SK-N-SH (cell line): ENCODE results near the gene MUS81. TPM values are rescaled to one million over a fixed set of nuclear protein-coding genes. Genes with fewer than 3 reads are reported as not detected.

Experiments used
- CTCF ChIA-PET: fragments of 300-600, 350-600 bp; formaldehyde crosslinking; extraction: SDS; loops from one replicate; lab custom pipeline; 2021; lab: Yijun Ruan, JAX
- POLR2A ChIA-PET: fragments of 350-600 bp; sonication (Branson Sonifier 250); formaldehyde crosslinking; extraction: SDS; loops from one replicate; lab custom pipeline; 2020; ENCODE audit warnings: antibody characterized with exemption, inconsistent platforms; lab: Yijun Ruan, JAX
- DNase-seq: peaks from one replicate; pipeline ENCODE4 v3.0.0; 2012
- H2AFZ ChIP-seq: fragments of 200-600 bp; sonication (generic); 2 replicates; pipeline ENCODE4 v1.8.1; 2016; ENCODE audit warnings: antibody characterized with exemption, mild to moderate bottlenecking, low read depth
- H3F3A ChIP-seq: fragments of 200-600 bp; sonication (generic); replicated peaks from 2 replicates; pipeline ENCODE3; 2016; ENCODE audit warnings: antibody characterized with exemption, mild to moderate bottlenecking; ENCODE audit not compliant: insufficient read depth
- H3K27ac ChIP-seq, 2 experiments: fragments of 200-500 bp in 1 of 2; fragments of 200-600 bp in 1 of 2; sonication (Bioruptor generic) in 1 of 2; sonication (generic), shearing (Covaris generic) in 1 of 2; 2 replicates each; pipeline versions ENCODE4 v1.5.1 to v1.6.1; 2014 to 2016; ENCODE audit warnings: low read depth in 2 of 2, inconsistent platforms in 1 of 2, low read length in 1 of 2, mild to moderate bottlenecking in 1 of 2, mixed read lengths in 1 of 2
- H3K27me3 ChIP-seq: fragments of 200-600 bp; sonication (generic), shearing (Covaris generic); 2 replicates; pipeline ENCODE4 v1.6.1; 2016; ENCODE audit warnings: mixed run types; ENCODE audit not compliant: insufficient read depth
- H3K36me3 ChIP-seq, 2 experiments: fragments of 200-500 bp in 1 of 2; fragments of 200-600 bp in 1 of 2; sonication (Bioruptor generic) in 1 of 2; sonication (generic) in 1 of 2; replicated peaks in 1 of 2; 2 replicates each; pipeline versions ENCODE3 to v1.5.1; 2014 to 2016; ENCODE audit warnings: low read length in 1 of 2, mild to moderate bottlenecking in 1 of 2; ENCODE audit not compliant: insufficient read depth in 2 of 2, control insufficient read depth in 1 of 2
- H3K4me1 ChIP-seq, 2 experiments: fragments of 200-500 bp in 1 of 2; fragments of 200-600 bp in 1 of 2; sonication (Bioruptor generic) in 1 of 2; sonication (generic), shearing (Covaris generic) in 1 of 2; 2 replicates each; pipeline versions ENCODE4 v1.5.1 to v1.6.1; 2014 to 2016; ENCODE audit warnings: low read depth in 1 of 2, low read length in 1 of 2, mixed run types in 1 of 2; ENCODE audit not compliant: insufficient read depth in 2 of 2, control insufficient read depth in 1 of 2
- H3K4me2 ChIP-seq: fragments of 200-600 bp; sonication (generic), shearing (Covaris generic); 2 replicates; pipeline ENCODE4 v1.6.1; 2017; ENCODE audit warnings: mixed run types
- H3K4me3 ChIP-seq, 2 experiments: fragments of 200-500 bp in 1 of 2; fragments of 200-600 bp in 1 of 2; sonication (Bioruptor generic) in 1 of 2; sonication (generic), shearing (Covaris generic) in 1 of 2; 2 replicates each; pipeline versions ENCODE4 v1.5.1 to v1.8.1; 2014 to 2016; ENCODE audit warnings: low read depth in 2 of 2, inconsistent platforms in 1 of 2, low read length in 1 of 2, mild to moderate bottlenecking in 1 of 2, mixed read lengths in 1 of 2, moderate library complexity in 1 of 2
- H3K79me2 ChIP-seq: fragments of 200-600 bp; sonication (generic); 2 replicates; pipeline ENCODE4 v1.8.1; 2017; ENCODE audit warnings: mild to moderate bottlenecking; ENCODE audit not compliant: insufficient read depth
- H3K9ac ChIP-seq: fragments of 200-600 bp; sonication (generic); 2 replicates; pipeline ENCODE4 v1.6.1; 2017; ENCODE audit warnings: mixed run types
- H3K9me2 ChIP-seq: fragments of 200-600 bp; sonication (generic); 2 replicates; pipeline ENCODE4 v1.6.1; 2017; ENCODE audit warnings: mixed run types
- H3K9me3 ChIP-seq: fragments of 200-600 bp; sonication (generic); 2 replicates; pipeline ENCODE4 v1.6.1; 2017; ENCODE audit warnings: mixed run types, mild to moderate bottlenecking, moderate library complexity
- H4K20me1 ChIP-seq: fragments of 200-600 bp; sonication (generic); 2 replicates; pipeline ENCODE4 v1.6.1; 2017; ENCODE audit warnings: mild to moderate bottlenecking, mixed run types; ENCODE audit not compliant: insufficient read depth
- FOXM1 ChIP-seq: IDR thresholded peaks from 2 replicates; pipeline ENCODE4 v1.4.0; 2012; ENCODE audit warnings: low read depth, mild to moderate bottlenecking
- IRF3 ChIP-seq: fragments of 150-350 bp; IDR thresholded peaks from 2 replicates; pipeline ENCODE4 v1.6.1; 2016; ENCODE audit warnings: mild to moderate bottlenecking, low read depth, low read length
- MAX ChIP-seq: IDR thresholded peaks from 2 replicates; pipeline ENCODE4 v1.4.0; 2012; ENCODE audit warnings: low read depth
- MEF2A ChIP-seq: IDR thresholded peaks from 2 replicates; pipeline ENCODE4 v1.4.0; 2012; ENCODE audit warnings: low read depth, borderline replicate concordance
- MXI1 ChIP-seq: IDR thresholded peaks from 2 replicates; pipeline ENCODE4 v1.6.1; 2012; ENCODE audit warnings: mild to moderate bottlenecking, low read depth, low read length, improper control_type of control experiment
- NFIC ChIP-seq: IDR thresholded peaks from 2 replicates; pipeline ENCODE4 v1.4.0; 2012; ENCODE audit warnings: borderline replicate concordance
- PBX3 ChIP-seq: IDR thresholded peaks from 2 replicates; pipeline ENCODE4; 2012
- POLR2AphosphoS5 ChIP-seq: IDR thresholded peaks from 2 replicates; pipeline ENCODE4 v1.6.1; 2012; ENCODE audit warnings: low read depth, low read length
- RFX5 ChIP-seq: IDR thresholded peaks from 2 replicates; pipeline ENCODE4 v1.6.1; 2012; ENCODE audit warnings: mild to moderate bottlenecking, improper control_type of control experiment, low read length
- SIN3A ChIP-seq: IDR thresholded peaks from 2 replicates; pipeline ENCODE4 v1.6.1; 2012; ENCODE audit warnings: low read depth, mild to moderate bottlenecking, low read length, moderate library complexity, borderline replicate concordance
- TAF1 ChIP-seq: IDR thresholded peaks from 2 replicates; pipeline ENCODE4 v1.6.1; 2012; ENCODE audit warnings: low read depth, mild to moderate bottlenecking, low read length, moderate library complexity, borderline replicate concordance
- USF2 ChIP-seq: fragments of 150-350 bp; IDR thresholded peaks from 2 replicates; pipeline ENCODE4 v1.6.1; 2017; ENCODE audit warnings: antibody characterized with exemption, low read length, low read depth, borderline replicate concordance
- YY1 ChIP-seq: IDR thresholded peaks from 2 replicates; pipeline ENCODE4 v1.4.0; 2012; ENCODE audit warnings: low read depth, mild to moderate bottlenecking
- WGBS: methylation state at CpG from one replicate; pipeline ENCODE4 v1.1.6; 2017; ENCODE audit warnings: low lambda C conversion rate; 5-methylcytosine and 5-hydroxymethylcytosine counted together
- polyA plus RNA-seq, 3 experiments: library from polyadenylated mRNA; depleted of rRNA; stranded (reverse); fragments of >200 nt; gene quantifications; 2 replicates each; pipeline ENCODE4 v1.2.3, GENCODE V29; 2012

MUS81 gene
- polyA plus RNA-seq, 1 of the 3 experiments (the other 2 are of a cell fraction), result 58.2 TPM

- Histone ChIP-seq H3K9me3 (no peaks in the 10 kb centered on the region), H2AFZ (no peak overlapping the region), H3K9ac (no peak overlapping the region), H4K20me1 (no peaks in the 10 kb centered on the region), H3K4me2 (no peak overlapping the region)
- WGBS, result 91% methylated on average over 16 of the region's 16 CpGs
- no peak for TF ChIP-seq MEF2A
- TF ChIP-seq YY1, result no peak
- no peak for TF ChIP-seq PBX3
- TF ChIP-seq POLR2AphosphoS5, result no peak
- TF ChIP-seq FOXM1, result no peak
- TF ChIP-seq USF2, result no peak
- TF ChIP-seq RFX5, result no peak
- no peak for TF ChIP-seq MAX
- TF ChIP-seq MXI1, result no peak
- no peak for TF ChIP-seq NFIC
- TF ChIP-seq TAF1, result no peak
- TF ChIP-seq, all 33 proteins: peak for 0
- no peak overlapping the region for H3K4me3 ChIP-seq
- H3K9me2 ChIP-seq, result no peaks in the 10 kb centered on the region
- ChIA-PET POLR2A (interaction anchor here (0.7 kb wide), 1 partner anchor 98 kb away, joined by 3 read pairs; no protein-coding TSS in a partner anchor), CTCF (interaction anchor here (0.6 to 13.8 kb wide), 5 partner anchors 25 to 285 kb away, joined by 3 to 111 read pairs (median 35); partner anchors contain the start of genes KAT5 and OVOL1)
- no peak for DNase-seq
- no peaks in the 10 kb centered on the region for H3K27me3 ChIP-seq
- H3F3A ChIP-seq, result no peaks in the 10 kb centered on the region
- no peaks in the 10 kb centered on the region for H3K36me3 ChIP-seq
- no peak overlapping the region for H3K27ac ChIP-seq
- no peaks in the 10 kb centered on the region for H3K79me2 ChIP-seq
- peaks cover 0 to 3% of the 10 kb centered on the region in 2 experiments; a peak in 1 of 4 replicates for H3K4me1 ChIP-seq
These were observed 45.2 kb upstream of the MUS81 start for GRCh38 chr11:65814986-65815565.

- Histone ChIP-seq H2AFZ (no peak overlapping the region), H3K4me2 (peak overlapping the region; percentile 76; the same call in 1 of the 2 replicates), H3K4me3 (no peak overlapping the region), H3K9ac (no peak overlapping the region), H3K4me1 (peaks cover 0 to 3% of the 10 kb centered on the region in 2 experiments; a peak in 1 of 4 replicates), H3K9me2 (no peaks in the 10 kb centered on the region), H3K27me3 (no peaks in the 10 kb centered on the region), H3K36me3 (no peaks in the 10 kb centered on the region), H4K20me1 (no peaks in the 10 kb centered on the region), H3F3A (no peaks in the 10 kb centered on the region), H3K9me3 (no peaks in the 10 kb centered on the region), H3K79me2 (no peaks in the 10 kb centered on the region), H3K27ac (no peak overlapping the region)
- CTCF ChIA-PET, result interaction anchor here (0.7 to 13.8 kb wide), 23 partner anchors 12 to 406 kb away, joined by 3 to 111 read pairs (median 10); partner anchors contain the start of genes AP5B1, CCDC85B, KAT5 and OVOL1
- 95% methylated on average over 2 of the region's 3 CpGs for WGBS
- POLR2A ChIA-PET, result interaction anchor here (2.9 kb wide), 1 partner anchor 105 kb away, joined by 23 read pairs; the partner anchor contains the start of gene KAT5
- no peak for DNase-seq
- TF ChIP-seq MEF2A (no peak), USF2 (no peak), IRF3 (no peak), FOXM1 (no peak), MAX (no peak), SIN3A (no peak)
These were observed 43.5 kb upstream of the MUS81 start for GRCh38 chr11:65816696-65817095.
